HG03039 (cell line): ENCODE data around the gene IGSF11.
"Not testable (repeated sequence)": the region's sequence is repeated elsewhere in the genome, so short reads cannot be mapped to it uniquely, and the experiment has no call there.

ENCODE experiments used
- ATAC-seq: cut with Tn5 transposase; IDR thresholded peaks from one replicate; pipeline ENCODE4 v1.9.1; 2021; ENCODE audit warnings: mild to moderate bottlenecking, moderate library complexity; ENCODE audit not compliant: unreplicated experiment

IGSF11 gene

GRCh38 chr3:119034256-119035013 is at the start of gene IGSF11:
IGSF11 (minus strand) TSS chr3:119034846; CDS start chr3:119034582, 264 bp downstream.
- ATAC-seq = peak; percentile 92

DNA sequence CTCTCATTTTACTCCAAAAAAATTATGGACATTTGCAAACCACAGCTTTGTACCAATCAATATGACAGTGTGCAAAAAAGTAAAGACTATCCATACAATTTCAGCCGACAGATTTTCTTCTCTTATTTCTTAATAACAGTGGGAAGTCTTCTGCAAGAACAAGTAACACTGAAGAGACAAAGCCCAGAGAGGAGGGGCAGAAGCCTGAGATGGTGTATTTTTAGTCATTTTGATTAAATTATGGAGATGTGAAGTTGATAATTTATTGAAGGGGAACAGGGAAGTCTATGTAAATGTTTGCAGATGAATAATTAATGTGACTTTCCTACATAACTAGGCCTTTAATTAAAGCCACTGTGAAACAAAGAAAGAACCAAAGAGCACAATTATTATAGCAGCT is 45.7 kb upstream of the IGSF11 start:
- no peak for ATAC-seq

DNA sequence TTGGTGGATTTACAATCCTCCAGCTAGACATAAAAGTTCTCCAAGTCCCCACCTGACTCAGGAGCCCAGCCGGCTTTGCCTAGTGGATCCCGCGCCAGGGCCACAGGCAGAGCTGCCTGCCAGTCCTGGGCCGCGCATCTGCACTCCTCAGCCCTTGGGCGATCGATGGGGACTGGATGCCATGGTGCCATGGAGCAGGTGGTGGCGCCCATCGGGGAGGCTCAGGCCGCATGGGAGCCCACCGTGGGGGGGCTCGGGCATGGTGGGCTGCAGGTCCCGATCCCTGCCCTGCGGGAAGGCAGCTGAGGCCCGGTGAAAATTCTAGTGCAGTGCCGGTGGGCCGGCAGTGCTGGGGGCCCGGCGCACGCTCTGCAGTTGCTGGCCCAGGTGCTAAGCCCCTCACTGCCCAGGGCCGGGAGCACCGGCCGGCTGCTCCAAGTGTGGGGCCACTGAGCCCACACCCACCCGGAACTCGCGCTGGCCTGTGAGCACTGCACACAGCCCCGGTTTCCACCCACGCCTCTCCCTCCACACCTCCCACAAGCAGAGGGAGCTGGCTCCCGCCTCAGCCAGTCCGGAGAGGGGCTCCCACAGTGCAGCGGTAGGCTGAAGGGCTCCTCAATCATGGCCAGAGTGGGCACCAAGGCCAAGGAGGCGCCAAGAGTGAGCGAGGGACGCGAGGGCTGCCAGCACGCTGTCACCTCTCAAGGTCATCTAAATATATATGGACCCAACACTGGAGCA is 38.8 kb upstream of the IGSF11 start:
- no peak for ATAC-seq

DNA sequence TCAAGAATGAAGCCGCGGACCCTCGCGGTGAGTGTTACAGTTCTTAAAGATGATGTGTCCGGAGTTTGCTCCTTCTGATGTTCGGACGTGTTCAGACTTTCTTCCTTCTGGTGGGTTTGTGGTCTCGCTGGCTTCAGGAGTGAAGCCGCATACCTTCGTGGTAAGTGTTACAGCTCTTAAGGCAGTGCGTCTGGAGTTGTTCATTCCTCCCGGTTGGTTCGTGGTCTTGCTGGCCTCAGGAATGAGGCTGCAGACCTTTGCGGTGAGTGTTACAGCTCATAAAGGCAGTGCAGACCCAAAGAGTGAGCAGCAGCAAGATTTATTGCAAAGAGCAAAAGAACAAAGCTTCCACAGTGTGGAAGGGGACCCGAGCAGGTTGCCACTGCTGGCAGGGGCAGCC is 37.8 kb upstream of the IGSF11 start:
- not testable (repeated sequence) for ATAC-seq

GRCh38 chr3:119069725-119070124 is 35.1 kb upstream of the IGSF11 start:
- no peak for ATAC-seq

DNA sequence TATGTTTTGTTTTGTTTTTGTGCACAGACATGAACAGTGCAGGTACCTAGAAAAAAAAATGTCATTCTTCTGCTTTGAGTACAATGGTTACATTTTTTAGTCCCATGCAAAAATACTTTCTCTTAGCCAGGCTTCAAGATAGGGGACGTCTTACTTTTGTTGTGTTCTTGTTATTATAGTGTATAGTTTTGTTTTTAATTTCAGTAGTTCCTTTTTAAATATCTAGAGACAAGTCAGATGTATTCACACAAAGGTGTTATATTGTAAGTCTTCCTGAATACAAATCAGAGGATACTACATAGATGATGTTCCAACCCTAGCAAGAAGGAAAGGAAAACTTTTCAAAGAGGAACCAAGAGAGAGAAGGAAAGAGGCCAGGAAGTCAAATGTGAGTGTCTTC is 28.8 kb upstream of the IGSF11 start:
- no peak for ATAC-seq

GRCh38 chr3:119062892-119063291 is 28.2 kb upstream of the IGSF11 start:
- no peak for ATAC-seq

DNA sequence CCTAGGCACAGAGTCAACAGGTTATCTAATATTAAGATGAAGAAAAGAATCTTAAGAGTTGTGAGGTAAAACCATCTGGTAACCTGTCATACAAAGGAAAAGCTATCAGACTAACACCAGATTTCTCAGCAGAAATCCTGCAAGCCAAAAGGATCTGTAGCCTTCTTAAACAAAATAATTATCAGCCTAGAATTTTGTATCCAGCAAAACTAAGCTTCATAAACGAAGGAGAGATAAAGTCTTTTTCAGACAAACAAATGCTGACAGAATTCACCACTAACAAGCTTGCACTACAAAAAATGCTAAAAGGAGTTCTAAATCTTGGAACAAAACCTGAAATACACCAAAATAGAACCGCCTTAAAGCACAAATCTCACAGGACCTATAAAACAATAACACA is 9.9 kb upstream of the IGSF11 start:
- ATAC-seq = no peak

- ATAC-seq = no peak
These were observed 7.5 kb upstream of the IGSF11 start for GRCh38 chr3:119042162-119042561.

- ATAC-seq = no peak
These were observed 334 bp upstream of the IGSF11 start for GRCh38 chr3:119035014-119035346.

- ATAC-seq = no peak
These were observed 1.0 kb downstream of the IGSF11 start for GRCh38 chr3:119033393-119034255.

DNA sequence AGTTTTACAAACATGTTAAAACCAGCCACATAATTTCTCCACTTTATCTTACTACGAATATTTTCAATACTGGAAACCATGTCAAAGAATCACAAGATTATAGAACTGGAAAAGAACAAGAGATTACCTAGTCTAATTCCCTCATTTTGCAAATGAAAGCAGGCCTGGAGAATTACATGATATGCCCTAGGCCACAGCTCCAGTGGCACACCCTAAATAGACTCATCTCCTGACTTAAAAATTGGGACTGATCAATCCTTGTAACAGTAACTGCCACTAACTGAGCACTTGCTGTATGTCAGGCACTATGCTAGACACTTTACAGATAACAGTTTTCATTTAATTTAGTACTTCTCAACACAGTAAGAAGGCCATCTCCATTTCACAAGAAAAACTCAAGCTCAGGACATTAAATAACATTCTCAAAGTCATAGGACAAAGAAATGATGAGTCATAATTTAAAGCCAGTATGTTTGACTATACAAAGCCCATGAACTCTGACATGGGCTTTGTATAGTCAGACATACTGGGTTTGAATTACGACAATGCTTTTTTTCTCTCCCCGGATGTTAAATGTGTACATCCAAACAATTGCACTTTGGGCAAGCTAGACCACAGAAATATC is 9.4 kb downstream of the IGSF11 start:
- ATAC-seq = no peak

GRCh38 chr3:119019767-119020518 is 14.7 kb downstream of the IGSF11 start:
- ATAC-seq = no peak

GRCh38 chr3:119018690-119019463 is 15.8 kb downstream of the IGSF11 start:
- ATAC-seq = no peak

- ATAC-seq = no peak
These were observed 18.7 kb downstream of the IGSF11 start for GRCh38 chr3:119015942-119016341.

GRCh38 chr3:119013951-119014350 is 20.7 kb downstream of the IGSF11 start:
- ATAC-seq = no peak

GRCh38 chr3:119011528-119011927 is 23.1 kb downstream of the IGSF11 start:
- no peak for ATAC-seq

DNA sequence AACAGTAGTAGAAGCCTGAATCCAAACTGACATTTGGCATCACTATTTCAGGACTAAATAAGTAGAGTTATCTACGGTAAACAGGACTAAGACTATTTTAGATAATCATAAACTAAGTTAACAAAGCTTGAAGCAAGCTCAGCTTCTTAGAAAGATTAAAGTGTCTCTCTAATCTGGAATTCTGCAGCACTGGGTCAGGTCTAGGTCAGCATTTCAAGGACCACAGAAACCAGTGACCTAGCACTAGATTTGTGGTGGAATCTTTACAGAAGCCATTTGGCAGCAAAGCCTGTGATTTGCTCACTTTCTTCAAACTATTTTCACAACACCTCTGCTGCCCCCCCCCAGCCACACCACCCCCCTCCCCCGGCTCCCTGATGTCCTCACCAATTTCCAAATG is 37.5 kb downstream of the IGSF11 start:
- no peak for ATAC-seq

GRCh38 chr3:118991775-118992174 is 42.9 kb downstream of the IGSF11 start:
- no peak for ATAC-seq
